Measurements from ENCODE around the gene RALGPS1.

RALGPS1 gene

DNA sequence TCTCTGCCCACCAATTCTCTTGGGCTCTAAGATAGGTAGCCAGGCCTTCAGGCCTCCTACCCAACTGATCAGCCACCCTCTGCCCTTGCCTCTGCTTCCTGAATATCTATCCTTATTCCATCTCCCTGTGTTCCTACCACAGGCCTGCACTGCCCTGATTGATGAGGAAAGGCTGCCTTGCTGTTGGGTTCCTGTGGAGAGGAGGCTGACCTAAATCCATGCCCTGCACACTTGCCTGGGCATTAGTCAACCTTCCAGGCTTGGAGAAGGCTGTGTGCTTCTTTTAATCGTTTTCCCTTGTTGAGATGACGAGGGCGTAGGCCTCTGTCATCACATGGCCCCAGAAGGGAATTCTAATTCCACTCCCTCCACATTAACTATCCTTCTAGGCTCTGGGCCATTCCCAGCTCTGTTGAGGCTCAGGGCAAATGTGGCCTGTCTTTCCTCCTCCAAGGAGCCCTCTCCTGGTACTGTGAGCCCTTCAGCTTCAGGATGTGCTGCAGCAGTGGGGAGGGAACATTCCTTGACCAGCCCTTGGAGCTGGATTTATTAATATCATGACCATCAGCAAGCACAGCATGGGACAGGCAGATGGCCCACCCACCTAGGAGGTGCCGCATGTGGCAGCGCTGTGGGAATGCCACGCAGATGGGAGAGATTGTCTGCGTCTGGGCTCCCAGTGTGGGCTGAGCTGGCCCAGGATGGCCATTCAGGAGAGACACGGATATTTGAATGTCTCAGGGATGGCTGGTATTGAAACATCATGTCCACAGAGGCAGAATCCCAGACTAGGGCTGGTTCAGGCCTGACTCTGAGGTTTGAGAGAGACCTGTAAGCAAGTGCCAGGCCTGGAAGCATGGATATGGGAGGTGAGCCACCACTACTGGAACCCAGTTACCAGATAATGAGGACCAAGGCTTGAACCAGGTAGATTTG lies 166.9 kb downstream of the RALGPS1 start:
- no peak for DNase-seq

DNA sequence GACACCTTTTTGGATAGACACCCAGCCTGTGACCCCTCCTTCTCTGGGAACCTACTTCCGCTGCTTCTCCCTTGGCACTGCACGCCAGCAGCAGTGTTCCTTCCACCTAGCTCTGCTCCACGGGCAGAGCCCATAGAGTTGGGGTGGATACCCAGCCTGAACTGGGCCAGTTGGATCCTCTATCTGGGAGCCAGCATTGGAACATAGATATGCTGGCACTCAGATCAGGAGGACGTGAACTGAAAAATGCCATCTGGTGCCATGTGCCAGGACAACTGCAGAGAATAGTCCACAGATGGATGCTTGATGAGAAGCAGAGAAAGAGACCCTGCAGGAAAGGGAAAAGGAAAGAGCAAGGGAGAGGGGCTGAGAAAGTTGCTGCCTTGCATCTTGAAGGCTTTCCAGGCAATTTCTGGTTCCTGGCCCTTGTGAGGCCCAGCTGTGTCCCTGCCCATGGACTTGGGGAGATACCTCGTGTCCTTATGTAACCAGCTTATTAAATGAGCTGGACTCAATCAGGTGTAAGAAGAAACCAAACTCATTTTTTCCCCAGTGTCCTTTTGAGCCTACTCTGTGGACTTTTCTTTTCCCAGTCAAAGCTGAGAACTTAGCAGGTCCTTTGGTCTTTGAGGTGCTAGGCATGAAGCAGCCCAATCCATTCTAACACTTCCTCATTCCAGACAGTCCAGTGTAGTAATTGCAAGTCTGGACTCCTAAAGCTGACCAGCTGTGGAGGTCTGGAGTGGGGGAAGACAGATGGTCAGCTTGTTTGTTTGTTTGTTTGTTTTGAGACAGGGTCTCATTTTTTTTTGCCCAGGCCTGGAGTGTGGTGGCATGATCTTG lies 168.8 kb downstream of the RALGPS1 start:
- no peak for DNase-seq

DNA sequence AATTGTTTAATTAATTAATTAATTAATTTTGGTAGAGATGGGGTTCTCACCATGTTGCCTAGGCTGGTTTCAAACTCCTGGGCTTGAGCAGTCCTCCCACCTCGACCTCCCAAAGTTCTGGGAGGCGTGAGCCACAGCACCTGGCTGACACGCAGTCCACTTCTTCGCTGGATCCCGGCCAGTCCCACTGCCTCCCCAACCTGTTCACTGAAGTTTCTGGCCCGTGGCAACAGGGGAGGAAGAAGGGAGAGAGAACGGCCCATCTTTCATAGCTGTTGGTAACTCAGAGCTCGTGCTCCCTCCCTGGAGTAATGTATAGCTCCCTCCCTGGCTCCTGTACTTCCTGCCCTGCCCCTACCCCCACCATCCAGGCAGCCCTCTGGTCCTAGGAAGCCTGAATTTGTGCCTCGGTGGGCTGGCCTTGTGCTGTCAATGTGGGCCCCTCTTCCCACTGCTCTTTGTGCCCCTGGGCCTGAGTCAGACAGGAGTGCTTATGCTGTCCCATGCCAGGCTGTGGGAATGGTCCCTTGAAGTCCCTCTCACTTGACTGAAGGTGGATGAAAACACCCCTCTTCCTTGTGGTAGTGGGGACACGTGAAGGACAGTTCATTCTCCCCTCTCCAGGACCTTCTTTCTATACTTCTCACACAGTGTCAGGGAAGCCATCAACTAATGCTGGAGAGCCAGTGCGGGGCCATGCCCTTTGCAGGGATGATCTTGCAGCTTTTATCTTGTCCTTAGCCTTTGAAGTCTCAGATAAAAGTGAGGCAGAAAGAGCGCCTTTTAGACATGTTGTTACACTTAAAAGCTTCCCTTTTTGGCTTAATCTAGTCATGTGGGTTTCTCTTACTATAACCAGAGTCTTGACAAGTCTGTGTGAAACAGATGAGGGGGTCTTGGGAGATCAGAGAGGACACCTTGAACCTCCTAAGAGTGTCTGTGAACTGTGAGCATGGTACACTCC lies 169.8 kb downstream of the RALGPS1 start:
- no peak for DNase-seq

DNA sequence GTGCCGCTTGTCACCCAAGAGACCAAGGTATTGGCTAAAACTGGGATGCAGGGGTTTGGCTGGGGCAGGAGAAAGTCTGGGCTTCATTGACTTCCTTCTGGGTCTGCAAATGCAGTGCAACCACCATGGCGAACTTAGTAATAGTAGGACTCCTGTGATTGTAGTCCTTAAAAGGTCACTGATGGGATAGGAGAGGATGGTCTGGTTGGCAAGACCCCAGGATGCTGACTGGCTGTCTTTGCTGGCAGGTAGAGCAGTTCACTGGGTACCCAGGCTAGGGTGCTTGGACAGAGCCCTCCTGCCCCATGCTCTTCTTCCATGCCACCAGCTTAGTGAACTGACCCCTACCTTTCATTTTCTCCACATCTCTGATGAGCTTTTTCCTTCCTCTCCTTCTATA lies 170.6 kb downstream of the RALGPS1 start:
- DNase-seq: no peak

DNA sequence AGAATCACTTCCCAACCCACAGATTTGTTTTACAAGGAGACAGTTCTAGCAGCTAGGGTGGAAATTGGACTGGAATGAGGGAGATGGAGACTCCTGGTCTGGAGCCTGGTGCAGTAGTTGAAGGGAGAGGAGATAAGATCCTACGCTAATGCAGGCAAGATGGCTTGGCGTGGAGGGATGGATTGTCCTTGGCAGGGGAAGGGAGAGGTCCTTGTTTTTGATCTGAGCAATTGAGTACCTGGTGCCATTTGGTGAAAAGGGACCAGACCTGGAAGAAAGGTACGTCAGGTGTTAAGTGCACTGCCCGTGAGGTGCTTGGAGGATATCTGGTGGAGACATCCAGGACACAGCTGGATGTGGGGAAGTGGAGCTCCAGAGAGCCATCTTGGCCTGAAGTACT lies 172.2 kb downstream of the RALGPS1 start:
- DNase-seq: no peak

DNA sequence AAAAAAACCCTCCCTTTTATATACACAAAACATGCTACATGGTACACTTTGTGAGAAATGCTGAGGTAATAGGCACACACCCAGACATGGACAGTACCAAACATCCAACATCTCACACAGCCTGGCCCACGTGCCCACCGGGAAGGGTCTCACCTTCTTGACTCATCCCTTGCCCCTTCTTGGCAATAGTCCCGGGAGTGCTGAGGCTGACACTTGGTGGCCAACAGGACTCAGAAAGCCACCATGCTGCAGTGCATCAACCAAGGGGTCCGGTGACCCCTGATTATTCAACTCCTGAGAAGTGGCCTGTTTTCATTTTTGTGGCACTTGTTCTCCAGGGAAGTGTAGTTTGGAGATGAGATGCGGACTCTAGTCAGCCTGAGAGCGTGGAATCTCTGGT lies 172.8 kb downstream of the RALGPS1 start:
- DNase-seq: no peak

DNA sequence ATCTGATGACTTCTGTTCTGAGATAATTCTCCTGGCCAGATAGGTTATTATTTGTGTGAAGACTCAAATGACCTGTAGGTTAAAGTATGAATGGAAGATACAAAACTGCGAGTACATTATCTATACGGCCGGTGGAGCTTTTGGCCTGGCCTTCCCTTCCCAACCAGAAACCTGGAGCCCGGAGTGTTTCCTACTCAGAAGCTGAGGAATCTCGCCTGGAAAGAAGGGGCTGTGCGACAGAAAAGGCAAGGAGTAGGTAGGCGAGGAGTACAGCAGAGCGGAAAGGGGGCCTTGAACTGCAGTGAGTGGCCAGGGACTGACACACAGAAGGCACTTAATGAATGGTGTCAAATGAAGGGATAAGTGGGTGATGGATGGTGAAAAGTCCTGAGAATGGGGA lies 173.3 kb downstream of the RALGPS1 start:
- DNase-seq: no peak

DNA sequence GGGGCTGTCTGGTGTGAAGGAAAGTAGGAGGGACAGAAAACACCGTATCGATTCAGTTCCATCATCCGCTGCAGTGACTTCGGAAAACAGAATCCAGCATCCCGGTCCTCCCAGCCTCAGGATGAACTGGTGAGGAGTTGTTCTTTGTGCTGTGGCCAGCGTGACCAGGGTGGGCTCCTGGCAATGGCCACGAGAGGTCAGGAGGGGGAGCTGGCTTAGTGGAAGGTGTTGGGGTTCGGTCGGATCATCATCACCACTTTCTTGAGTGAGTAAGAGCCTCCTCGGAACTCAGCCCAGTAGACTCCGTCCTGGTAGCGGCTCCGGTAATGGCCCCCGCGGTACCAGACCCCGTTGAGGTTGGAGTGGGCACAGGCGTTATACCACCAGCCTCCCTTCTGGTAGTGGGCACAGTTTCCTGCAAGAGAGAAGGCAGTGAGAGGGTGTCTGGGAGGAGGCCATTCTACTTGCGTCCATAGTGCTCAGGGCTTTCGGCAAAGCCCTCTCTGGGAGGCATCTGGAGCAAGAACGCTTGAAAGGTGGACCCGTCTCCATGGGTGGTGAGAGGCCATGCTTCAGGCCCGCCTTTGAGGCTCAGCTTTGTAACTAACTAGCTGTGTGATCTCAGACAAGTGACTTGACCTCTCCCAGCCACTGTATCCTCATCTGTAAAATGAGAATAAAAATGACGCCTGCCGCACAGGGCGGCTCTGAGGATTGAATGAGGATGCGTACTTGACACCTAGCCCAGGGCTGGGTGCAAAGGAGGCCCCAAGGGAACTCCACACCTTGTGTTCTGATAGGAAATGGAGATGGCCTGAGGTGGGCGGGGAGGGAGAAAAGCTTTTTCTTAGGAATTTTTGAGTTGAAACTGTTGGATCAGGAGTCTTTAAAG lies 174.4 kb downstream of the RALGPS1 start:
- no peak for DNase-seq

DNA sequence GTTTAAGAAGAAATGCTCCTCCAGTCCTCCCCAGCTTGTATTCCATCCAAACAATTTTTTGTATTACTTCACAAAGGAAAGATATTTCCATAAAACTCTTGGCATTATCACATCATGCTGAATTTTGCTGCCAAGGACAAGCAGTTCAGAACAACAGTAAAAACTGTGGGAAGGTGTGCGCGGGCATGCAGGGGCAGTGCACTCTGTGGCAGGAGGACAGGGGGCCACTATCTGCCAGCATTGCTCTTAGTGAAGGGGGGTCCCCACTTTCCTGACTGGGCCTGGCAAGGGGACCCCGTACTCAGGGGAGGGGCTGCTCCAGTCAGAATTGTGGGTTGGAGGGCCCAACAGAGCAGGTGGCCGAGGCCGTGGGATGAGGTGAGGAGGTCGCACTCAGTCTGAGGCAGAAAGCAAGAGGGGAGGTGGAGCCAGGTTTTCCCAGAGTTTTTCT lies 175.1 kb downstream of the RALGPS1 start:
- DNase-seq: no peak

DNA sequence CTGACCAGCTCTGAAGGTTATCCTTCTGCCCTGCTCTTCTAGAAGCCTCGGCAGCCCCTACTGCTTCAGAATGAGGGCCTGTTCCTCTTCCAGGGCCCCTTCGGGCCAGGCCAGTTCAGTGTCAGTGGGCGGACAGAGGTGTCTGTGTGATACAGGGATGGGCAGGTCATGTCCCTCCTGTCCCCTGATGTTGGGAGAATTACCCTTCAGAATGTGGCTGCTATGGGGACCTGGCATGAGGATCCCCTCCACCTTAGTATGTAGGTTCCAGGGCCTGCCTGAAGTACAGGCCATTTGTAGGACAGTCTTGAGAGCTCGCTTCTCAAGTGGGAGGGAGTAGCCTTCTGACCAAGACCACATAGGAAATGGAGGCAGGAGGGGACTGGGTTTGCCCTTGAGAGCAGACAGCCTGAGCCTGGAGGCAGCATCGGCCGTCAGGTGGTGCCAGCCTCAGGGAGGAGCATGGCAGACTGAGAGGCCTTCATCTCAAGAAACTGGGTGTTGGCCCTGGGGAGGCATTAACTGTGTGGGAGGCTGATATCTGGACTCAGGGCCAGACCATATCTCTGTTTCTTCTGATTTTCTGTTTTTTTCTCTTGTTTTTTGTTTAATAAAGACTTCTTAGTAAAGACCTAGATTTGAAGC lies 175.9 kb downstream of the RALGPS1 start:
- no peak for DNase-seq

DNA sequence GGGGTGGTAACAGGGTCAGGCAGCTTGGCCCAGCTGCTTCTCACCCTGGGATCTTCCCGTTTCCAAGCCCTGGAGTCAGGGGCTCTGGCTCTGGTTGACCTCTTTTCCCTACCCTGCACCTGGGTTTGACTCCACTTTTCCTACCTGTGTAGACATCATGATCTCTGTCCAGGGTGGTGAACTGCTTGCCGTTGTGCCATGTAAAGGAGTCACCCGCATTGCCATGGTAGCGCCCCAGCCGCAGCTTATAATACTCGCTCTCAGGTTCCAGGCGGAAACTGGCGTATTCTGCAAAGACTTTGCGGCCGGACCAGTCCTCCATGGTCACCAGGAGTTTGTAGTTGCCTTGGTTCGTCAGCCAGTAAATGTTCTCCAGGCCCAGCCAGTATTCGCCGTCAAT lies 176.9 kb downstream of the RALGPS1 start:
- no peak for DNase-seq

DNA sequence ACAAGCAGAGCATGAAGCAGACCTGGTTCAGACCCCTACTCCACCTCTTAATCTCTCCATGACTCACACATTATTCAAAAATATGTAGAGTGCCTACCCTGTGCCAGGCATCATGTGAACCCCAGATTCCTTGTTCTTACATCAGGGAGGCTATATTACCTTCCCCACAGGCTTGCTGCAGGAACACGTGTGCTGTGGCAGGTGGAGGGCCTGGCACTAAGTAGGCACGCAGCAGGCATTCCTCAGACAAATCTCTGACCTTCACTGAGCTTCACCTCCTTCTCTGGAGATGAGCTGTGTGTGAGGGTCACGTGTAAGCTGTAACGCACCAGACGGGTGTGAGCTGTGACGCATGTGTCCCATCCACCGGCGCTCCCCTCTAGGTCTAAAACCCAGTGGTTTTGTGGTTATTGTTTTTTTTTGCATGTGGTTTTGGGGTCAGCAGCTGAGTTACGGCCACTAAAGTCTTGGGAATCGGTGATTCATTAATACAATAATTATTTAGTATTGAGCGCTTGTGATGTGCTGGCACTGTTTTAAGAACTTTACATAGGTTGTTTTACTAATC lies 177.5 kb downstream of the RALGPS1 start:
- DNase-seq: no peak

DNA sequence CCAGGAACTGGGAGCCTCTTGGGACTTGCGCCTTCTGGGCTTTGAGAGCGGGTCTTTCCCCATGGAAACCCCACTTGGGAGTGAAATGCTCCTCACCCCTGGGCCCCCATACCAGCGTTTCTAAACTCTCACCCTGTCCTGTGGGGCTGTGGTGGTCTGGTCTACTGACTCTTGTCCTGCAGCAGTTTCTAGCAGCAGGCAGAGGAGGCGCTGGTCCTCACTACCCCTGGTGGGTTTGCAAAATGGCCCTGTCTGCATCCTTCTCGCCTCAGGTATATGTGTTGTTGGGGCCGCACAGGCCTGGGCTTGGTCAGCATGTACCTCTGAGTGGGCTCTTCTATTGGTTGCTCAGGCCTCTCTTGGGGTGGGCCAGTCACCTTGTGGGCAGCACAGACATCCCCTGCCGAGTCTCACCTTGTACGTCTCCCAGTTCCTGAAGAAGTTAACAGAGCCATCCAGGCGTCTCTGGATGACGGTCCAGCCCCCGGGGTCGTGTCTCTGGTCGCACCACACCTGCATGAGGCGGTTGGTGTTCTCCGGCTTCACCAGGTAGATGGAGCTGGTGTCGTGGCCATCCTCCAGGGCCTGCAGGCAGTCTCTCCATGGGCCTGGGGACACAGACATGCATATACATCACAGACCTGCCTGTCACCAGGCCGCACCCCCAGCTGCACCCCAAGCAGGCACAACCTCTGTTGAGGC lies 178.9 kb downstream of the RALGPS1 start:
- no peak for DNase-seq

DNA sequence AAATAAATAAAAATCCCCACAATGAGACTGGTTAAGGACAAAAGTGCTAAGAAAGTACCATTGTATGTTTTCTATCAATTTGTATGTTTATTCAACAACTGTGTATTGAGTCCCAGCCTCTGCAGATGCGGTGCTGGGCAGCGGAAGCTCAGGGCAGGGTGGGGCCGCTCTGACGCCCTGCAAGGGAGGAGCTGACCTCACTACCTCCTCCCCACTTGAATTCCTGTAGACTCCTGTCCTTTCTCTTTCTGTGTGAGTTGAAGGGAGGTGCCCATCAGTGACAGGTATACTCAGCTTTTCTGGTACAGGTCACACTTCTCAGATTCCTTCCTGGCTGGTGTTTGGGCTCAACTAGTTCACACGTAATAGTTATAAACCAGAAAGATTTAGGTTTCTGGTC lies 180.8 kb downstream of the RALGPS1 start:
- no peak for DNase-seq

DNA sequence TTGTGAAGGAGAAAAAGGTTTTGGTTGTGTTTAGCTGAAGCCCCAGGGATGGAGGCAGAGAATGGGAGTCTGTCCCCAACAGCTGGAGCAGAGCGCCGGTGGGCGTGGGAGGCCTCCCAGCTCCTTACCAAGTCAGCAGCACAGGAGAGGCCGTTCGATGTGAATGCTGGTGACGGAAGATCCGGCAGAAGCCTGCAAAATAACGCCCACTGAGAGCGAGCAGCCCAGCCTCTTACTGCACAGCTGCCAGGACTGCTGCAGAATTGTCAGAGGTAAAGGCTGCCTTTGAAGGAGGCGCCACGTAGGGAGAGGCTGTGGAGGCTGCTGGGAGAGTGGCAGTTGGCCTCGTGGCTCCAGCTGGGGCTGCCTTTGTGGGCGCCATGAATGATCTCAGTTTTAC lies 181.6 kb downstream of the RALGPS1 start:
- DNase-seq: no peak

DNA sequence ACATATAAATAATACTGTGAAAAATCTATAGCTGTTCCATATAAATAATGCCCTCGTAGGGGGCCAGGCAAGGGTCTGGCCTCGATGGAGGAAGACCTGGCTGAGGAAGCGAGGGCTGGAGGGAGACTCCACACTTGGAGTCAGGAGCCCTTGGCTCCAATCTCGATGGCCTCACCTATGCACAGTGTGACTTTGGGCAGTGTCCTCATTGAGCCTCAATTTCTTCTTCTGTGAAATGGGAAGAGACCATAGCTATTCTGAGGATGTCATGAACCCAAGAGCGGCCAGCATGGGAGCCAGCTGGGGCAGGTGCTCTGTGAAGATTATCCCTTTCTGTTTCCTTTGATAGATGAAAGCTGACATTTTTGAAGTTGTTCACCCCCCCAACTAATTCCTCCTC lies 183.1 kb downstream of the RALGPS1 start:
- DNase-seq: no peak

DNA sequence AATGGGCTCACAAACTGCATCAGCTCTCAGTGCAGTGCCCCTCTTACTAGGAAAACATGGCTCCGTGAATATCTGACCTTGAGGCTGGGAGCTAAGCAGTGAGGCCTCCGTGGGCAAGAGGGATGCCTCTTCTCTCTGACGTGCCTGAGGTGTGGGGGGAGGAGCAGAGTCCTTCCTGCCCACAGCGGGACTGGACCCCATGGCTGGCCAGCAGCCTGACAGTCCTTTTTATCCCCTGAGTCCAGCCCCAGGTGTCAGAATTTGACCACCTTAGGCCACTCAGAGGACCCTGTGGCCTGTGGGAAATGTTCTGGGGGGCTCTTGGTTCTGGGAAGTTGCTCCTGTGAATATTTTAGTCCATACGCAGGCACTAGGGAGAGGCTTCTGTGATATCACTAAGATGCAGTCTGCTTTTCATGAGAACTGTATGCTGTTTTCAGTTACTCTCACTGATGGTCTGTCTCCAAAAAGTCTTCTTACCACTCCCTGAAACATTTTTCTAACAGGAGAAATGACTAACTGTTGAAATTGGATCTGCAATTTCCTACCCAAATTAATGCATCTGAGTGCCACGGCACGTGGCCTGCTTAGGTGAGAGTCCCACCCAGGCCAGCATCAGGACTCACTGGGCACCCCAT lies 184.5 kb downstream of the RALGPS1 start:
- no peak for DNase-seq

DNA sequence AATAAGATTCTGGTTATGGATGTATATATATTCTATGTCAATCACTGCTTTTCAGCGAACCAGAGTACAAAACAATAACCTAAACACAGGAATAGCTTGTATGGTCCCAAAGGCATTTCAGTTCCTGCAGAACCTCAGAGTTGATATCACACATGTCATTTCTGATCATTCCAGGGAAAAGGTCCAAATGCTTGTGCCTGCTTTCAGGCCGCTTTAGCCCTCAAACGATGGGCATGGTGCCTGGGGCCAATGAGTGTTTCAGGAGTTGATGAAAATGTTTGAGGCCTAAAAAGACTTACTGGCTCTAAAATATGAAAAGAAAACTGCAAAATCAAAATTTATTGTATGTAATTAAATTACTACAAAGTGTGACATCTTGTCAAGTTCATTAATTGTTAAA lies 185.1 kb downstream of the RALGPS1 start:
- no peak for DNase-seq

DNA sequence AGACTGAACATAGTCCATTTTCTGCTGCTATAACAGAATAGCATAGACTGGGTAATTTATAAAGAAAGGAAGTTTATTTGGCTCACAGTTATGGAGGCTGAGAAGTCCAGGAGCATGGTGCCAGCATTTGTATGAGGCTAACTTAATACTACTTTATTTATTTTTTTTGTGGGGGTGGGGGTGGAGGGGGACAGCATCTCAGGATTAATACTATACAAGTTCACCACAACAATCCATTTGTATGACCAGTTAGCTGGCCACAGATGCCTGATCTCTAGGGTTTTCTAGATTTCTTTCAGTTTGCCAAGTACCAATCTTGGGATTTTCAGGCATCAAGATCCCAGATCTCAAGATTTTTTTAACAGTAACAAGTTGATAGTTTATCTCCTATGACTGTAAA lies 187.6 kb downstream of the RALGPS1 start:
- no peak for DNase-seq

DNA sequence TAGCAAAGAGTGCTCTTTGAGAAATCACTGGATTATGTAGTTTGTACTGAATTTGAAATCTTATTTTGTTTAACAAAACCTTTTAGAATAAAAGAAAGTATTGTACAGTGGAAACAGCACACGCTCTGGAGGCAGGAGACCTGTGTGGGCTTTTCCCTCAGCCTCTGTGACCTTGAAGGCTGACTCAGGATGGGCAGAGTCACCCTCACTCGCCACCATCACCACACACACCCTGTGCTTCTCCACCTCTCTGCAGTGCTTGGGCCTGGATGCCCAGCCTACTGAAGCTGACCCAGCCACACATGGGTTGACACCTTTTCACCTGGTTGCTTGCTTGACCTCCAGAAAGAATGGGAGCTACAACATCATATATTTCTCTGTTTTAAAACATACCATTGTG lies 188.2 kb downstream of the RALGPS1 start:
- no peak for DNase-seq

All from COR-L47 (cell line).